ENCODE measurements around the gene HPS1. TPM values are rescaled to one million over a fixed set of nuclear protein-coding genes. Genes with fewer than 3 reads are reported as not detected.

HPS1 gene
- total RNA-seq, 2 experiments from 2014 or later, result 53.2 to 68.7 TPM

DNA sequence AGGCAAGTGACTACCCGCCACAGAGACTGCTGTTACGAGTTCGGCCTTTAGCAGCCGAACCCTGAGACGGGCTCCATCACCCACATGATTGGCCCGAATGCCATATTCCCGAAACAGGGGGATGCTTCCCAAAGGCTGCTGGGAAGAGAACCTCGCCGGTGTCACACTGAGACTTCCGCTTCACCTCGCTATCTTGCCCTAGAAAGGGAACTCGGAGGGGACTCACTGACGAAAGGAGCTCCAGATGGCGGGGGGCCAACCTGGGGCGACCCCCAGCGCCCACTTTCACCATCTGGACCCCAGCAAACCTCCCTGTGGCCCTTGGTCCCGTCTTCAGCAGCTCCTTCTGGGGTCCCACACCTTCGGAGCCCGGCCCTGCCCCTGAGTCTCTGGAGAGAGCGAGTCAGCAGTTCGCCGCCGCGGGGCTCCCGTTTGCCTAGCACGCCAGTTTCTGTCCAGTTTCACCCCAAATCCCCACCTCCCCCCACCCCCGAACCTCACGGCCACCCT lies 529 bp downstream of the HPS1 start:
- DNase-seq (ENCODE audit: low spot score), result no peak
- ChIA-PET POLR2A (interaction anchor here (0.6 to 1.6 kb wide), 2 partner anchors 10 to 153 kb away, joined by 3 to 7 read pairs; no protein-coding TSS in a partner anchor), CTCF (ENCODE audit: unreplicated experiment) (interaction anchor here (0.7 kb wide), 1 partner anchor 122 kb away, joined by 3 read pairs; no protein-coding TSS in a partner anchor)
- TF ChIP-seq EZH2phosphoT487 (IDR thresholded peaks at IDR 0.05; ENCODE audit: borderline replicate concordance, low read depth, low read length), result no peak
- TF ChIP-seq, protein P1, sequence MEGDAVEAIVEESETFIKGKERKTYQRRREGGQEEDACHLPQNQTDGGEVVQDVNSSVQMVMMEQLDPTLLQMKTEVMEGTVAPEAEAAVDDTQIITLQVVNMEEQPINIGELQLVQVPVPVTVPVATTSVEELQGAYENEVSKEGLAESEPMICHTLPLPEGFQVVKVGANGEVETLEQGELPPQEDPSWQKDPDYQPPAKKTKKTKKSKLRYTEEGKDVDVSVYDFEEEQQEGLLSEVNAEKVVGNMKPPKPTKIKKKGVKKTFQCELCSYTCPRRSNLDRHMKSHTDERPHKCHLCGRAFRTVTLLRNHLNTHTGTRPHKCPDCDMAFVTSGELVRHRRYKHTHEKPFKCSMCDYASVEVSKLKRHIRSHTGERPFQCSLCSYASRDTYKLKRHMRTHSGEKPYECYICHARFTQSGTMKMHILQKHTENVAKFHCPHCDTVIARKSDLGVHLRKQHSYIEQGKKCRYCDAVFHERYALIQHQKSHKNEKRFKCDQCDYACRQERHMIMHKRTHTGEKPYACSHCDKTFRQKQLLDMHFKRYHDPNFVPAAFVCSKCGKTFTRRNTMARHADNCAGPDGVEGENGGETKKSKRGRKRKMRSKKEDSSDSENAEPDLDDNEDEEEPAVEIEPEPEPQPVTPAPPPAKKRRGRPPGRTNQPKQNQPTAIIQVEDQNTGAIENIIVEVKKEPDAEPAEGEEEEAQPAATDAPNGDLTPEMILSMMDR (conservative IDR thresholded peaks at IDR 0.05; ENCODE audit: low read length), result no peak
- Histone ChIP-seq H3K4me1 (ENCODE audit: insufficient read depth, low read length, poor library complexity, severe bottlenecking) (peaks cover 22% of the 10 kb centered on the region), H3K9me3 (ENCODE audit: low read length) (0 out of 2 replicates have a peak, but pooled peaks cover 5% of the 10 kb centered on the region), H3K9me2 (ENCODE audit: insufficient read depth, low read length) (no peaks in the 10 kb centered on the region), H3K36me3 (ENCODE audit: insufficient read depth, low read length) (peaks cover 40% of the 10 kb centered on the region), H4K20me1 (ENCODE audit: insufficient read depth, low read length) (no peaks in the 10 kb centered on the region), H3K27ac (ENCODE audit: low read depth, low read length, poor library complexity, severe bottlenecking) (peak overlapping the region; percentile 43), H3K4me3 (ENCODE audit: low read depth, low read length, poor library complexity, severe bottlenecking) (peak overlapping the region; percentile 88), H2AFZ (ENCODE audit: low read length) (peak overlapping the region; percentile 99; the same call in 1 of the 2 replicates), H3K79me2 (ENCODE audit: insufficient read depth, low read depth, low read length) (peaks cover 5% of the 10 kb centered on the region; the same call in 1 of the 2 replicates), H3K4me2 (ENCODE audit: low read length) (peak overlapping the region; percentile 66)
- BruUV-seq (replicated peaks), result TSS peak; percentile 63
- intact Hi-C loops (cut with micrococcal nuclease; ENCODE audit: unreplicated experiment), result no loop called here

DNA sequence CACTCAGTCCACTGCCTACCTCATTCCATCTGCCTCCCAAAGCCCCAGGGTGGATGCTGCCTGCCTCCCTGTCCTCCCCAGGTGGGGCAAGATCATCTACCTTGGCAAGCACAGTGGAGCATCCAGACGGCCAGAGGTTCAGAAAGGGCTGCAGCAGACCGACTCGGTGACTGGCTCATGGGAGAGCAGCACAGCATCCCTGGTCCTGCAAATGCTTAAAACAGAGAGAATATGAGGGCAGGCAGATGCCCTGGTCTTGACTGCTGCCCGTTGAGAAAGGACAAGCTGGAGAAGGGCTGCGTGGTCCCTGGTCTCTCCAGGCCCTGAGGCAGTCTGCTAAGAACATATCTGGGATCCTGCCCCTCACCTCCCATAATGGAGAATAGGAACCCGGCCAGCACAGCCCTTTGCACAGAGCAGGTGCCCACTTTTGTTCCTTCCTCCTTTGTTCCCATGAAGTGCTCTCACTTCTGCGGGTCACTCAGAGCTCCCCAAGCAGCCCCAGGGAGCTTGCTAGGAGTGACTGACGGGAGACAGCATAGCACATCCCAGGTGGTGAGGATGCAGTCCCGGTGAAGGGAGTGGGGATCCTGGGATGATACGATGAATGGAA lies 1.4 kb downstream of the HPS1 start:
- H3K4me1 ChIP-seq (ENCODE audit: insufficient read depth, low read length, poor library complexity, severe bottlenecking), result peaks cover 22% of the 10 kb centered on the region
- no peaks in the 10 kb centered on the region for H3K9me2 ChIP-seq (ENCODE audit: insufficient read depth, low read length)
- DNase-seq (ENCODE audit: low spot score), result no peak
- H4K20me1 ChIP-seq (ENCODE audit: insufficient read depth, low read length), result no peaks in the 10 kb centered on the region
- TF ChIP-seq EZH2phosphoT487 (IDR thresholded peaks at IDR 0.05; ENCODE audit: borderline replicate concordance, low read depth, low read length), result no peak
- TF ChIP-seq, protein P1 (conservative IDR thresholded peaks at IDR 0.05; ENCODE audit: low read length), result no peak
- no TSS peak for BruUV-seq (replicated peaks)
- intact Hi-C loops (cut with micrococcal nuclease; ENCODE audit: unreplicated experiment), result no loop called here
- no peak overlapping the region for H2AFZ ChIP-seq (ENCODE audit: low read length)
- H3K9me3 ChIP-seq (ENCODE audit: low read length), result 0 out of 2 replicates have a peak, but pooled peaks cover 5% of the 10 kb centered on the region
- ChIA-PET CTCF (ENCODE audit: unreplicated experiment) (no interaction called here), POLR2A (interaction anchor here (1.6 kb wide), 1 partner anchor 9 kb away, joined by 7 read pairs; no protein-coding TSS in a partner anchor)
- peak overlapping the region; percentile 66 for H3K4me2 ChIP-seq (ENCODE audit: low read length)
- peaks cover 50% of the 10 kb centered on the region for H3K36me3 ChIP-seq (ENCODE audit: insufficient read depth, low read length)
- H3K79me2 ChIP-seq (ENCODE audit: insufficient read depth, low read depth, low read length), result peaks cover 5% of the 10 kb centered on the region; the same call in 1 of the 2 replicates
- H3K4me3 ChIP-seq (ENCODE audit: low read depth, low read length, poor library complexity, severe bottlenecking), result peak overlapping the region; percentile 88
- no peak overlapping the region for H3K27ac ChIP-seq (ENCODE audit: low read depth, low read length, poor library complexity, severe bottlenecking)

Measured in OCI-LY7 (cell line).